HL-60 (cell line): ENCODE measurements around the gene PIGZ.

Experiments used
- DNase-seq, 2 experiments: peaks; one replicate each; pipeline ENCODE4 v3.0.0-alpha.2; 2010 to 2020; ENCODE audit warnings: low read depth in 1 of 2, low spot score in 1 of 2
- H3K27ac ChIP-seq: fragments of 250-450 bp; sonication (Bioruptor Pico); replicated peaks from 2 replicates; pipeline ENCODE4 v1.5.1; 2020; ENCODE audit warnings: mild to moderate bottlenecking, moderate library complexity
- H3K27me3 ChIP-seq: fragments of 250-450 bp; sonication (Bioruptor Pico); 2 replicates; pipeline ENCODE4 v1.5.1; 2021; ENCODE audit warnings: mild to moderate bottlenecking, moderate library complexity; ENCODE audit not compliant: insufficient read depth, poor library complexity, severe bottlenecking
- H3K4me3 ChIP-seq: replicated peaks from 2 replicates; pipeline ENCODE4 v1.5.1; 2011; ENCODE audit warnings: mild to moderate bottlenecking, control low read depth, low read length; ENCODE audit not compliant: insufficient read depth
- GABPA ChIP-seq: IDR thresholded peaks from 2 replicates; pipeline ENCODE4 v1.6.1; 2012; ENCODE audit warnings: low read depth
- POLR2AphosphoS5 ChIP-seq: IDR thresholded peaks from 2 replicates; pipeline ENCODE4 v1.6.1; 2012; ENCODE audit warnings: low read depth
- SPI1 ChIP-seq: IDR thresholded peaks from 2 replicates; pipeline ENCODE4 v1.6.1; 2012; ENCODE audit warnings: low read depth, mild to moderate bottlenecking, borderline replicate concordance
- TF ChIP-seq, protein P1 (sequence below): IDR thresholded peaks from one replicate; pipeline ENCODE4 v1.5.1; 2011; ENCODE audit warnings: low read length, control low read depth, inconsistent platforms; ENCODE audit not compliant: insufficient read depth
- TF ChIP-seq, protein P2 (sequence below): IDR thresholded peaks from 2 replicates; pipeline ENCODE4 v1.6.1; 2012; ENCODE audit warnings: low read depth; ENCODE audit not compliant: insufficient replicate concordance

The PIGZ gene

DNA sequence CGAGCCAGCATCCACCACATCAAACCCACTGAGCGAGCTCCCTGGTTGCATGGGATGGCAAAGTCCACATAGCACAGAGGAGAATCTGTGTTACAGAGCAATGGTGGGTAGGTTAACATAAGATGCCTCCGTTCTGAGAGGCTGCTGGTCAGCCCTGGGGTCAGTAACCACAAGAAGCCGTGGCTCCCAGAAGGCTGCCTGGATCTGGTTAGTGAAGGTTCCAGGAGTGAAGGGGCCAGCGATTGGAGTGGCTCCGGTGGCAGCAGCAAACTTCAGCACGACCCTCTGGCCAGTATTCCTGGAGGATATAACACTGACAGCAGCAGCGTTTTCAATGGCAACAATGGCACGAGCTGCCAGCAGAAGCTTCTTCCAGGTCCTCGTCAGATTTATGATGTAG is 18.4 kb upstream of the PIGZ start:
- TF ChIP-seq, protein P1, sequence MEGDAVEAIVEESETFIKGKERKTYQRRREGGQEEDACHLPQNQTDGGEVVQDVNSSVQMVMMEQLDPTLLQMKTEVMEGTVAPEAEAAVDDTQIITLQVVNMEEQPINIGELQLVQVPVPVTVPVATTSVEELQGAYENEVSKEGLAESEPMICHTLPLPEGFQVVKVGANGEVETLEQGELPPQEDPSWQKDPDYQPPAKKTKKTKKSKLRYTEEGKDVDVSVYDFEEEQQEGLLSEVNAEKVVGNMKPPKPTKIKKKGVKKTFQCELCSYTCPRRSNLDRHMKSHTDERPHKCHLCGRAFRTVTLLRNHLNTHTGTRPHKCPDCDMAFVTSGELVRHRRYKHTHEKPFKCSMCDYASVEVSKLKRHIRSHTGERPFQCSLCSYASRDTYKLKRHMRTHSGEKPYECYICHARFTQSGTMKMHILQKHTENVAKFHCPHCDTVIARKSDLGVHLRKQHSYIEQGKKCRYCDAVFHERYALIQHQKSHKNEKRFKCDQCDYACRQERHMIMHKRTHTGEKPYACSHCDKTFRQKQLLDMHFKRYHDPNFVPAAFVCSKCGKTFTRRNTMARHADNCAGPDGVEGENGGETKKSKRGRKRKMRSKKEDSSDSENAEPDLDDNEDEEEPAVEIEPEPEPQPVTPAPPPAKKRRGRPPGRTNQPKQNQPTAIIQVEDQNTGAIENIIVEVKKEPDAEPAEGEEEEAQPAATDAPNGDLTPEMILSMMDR, result no peak
- no peak overlapping the region for H3K4me3 ChIP-seq
- no peak for DNase-seq

DNA sequence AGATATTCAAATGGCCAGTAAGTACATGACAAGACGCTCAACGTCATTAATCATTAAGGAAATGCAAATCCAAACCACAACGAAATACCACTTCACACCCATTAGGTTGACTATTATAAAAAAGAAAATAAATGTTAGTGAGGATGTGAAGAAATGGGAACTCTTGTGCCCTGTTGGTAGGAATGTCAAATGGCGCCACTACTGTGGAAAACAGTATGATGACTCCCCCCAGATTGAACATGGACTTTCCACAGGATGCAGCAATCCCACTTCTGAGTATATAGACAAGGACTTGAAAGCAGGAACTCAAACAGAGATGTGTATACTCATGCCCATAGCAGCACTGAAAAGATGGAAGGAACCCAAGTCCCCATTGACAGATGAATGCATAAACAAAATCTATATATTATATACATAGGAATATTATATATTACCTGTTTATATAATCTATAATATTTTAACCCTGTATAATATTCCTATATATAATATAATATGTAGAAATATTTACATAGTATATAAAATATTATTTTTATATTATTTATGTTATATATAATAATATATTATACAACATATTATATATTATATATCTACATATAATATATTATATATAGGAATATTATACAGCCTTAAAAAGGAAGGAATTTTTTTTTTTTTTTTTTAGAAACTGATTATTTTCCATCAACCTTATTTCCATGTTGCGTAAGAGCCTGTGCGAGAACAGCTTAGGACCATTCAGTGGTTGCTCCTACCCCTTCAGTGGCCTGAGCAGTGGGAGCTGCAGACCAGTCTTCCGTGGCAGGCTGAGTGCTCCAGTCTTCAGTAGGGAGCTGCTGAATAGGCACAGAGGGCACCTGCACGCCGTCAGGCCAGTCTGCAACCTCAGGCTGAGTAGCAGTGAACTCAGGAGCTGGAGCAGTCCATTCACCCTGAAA is 17.6 kb upstream of the PIGZ start:
- TF ChIP-seq, protein P1, result no peak
- TF ChIP-seq SPI1, result no peak
- Histone ChIP-seq H3K27me3 (no peaks in the 10 kb centered on the region), H3K4me3 (no peak overlapping the region), H3K27ac (no peak overlapping the region)
- no peak for DNase-seq

More for the DNA sequence above, 18.4 kb upstream of the PIGZ start:
- no peak overlapping the region for H3K27ac ChIP-seq
- H3K27me3 ChIP-seq, result no peaks in the 10 kb centered on the region

DNA sequence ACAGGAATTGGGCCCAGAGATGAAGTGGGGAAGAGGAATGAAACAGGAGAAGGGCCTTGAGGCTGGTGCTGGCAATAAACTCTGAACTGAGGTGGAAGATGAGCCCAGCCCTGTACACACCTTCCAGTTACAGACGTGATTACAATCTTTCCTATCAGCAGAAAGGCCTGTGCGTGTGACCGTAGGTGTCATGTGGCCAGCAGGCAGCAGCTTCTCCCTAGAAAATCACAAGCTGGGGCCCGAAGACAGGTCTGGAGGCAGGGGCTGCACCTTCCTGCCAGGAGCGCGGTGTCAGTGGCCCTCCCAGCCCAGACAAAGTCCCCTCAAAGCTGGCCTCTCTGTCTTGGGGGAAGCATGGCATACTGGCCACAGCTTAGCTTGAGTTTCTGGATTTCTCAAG is 16.7 kb upstream of the PIGZ start:
- TF ChIP-seq, protein P1, result no peak
- TF ChIP-seq, protein P2, sequence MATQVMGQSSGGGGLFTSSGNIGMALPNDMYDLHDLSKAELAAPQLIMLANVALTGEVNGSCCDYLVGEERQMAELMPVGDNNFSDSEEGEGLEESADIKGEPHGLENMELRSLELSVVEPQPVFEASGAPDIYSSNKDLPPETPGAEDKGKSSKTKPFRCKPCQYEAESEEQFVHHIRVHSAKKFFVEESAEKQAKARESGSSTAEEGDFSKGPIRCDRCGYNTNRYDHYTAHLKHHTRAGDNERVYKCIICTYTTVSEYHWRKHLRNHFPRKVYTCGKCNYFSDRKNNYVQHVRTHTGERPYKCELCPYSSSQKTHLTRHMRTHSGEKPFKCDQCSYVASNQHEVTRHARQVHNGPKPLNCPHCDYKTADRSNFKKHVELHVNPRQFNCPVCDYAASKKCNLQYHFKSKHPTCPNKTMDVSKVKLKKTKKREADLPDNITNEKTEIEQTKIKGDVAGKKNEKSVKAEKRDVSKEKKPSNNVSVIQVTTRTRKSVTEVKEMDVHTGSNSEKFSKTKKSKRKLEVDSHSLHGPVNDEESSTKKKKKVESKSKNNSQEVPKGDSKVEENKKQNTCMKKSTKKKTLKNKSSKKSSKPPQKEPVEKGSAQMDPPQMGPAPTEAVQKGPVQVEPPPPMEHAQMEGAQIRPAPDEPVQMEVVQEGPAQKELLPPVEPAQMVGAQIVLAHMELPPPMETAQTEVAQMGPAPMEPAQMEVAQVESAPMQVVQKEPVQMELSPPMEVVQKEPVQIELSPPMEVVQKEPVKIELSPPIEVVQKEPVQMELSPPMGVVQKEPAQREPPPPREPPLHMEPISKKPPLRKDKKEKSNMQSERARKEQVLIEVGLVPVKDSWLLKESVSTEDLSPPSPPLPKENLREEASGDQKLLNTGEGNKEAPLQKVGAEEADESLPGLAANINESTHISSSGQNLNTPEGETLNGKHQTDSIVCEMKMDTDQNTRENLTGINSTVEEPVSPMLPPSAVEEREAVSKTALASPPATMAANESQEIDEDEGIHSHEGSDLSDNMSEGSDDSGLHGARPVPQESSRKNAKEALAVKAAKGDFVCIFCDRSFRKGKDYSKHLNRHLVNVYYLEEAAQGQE, result no peak
- no peak for TF ChIP-seq POLR2AphosphoS5
- TF ChIP-seq SPI1, result no peak
- no peak for TF ChIP-seq GABPA
- no peak for DNase-seq

DNA sequence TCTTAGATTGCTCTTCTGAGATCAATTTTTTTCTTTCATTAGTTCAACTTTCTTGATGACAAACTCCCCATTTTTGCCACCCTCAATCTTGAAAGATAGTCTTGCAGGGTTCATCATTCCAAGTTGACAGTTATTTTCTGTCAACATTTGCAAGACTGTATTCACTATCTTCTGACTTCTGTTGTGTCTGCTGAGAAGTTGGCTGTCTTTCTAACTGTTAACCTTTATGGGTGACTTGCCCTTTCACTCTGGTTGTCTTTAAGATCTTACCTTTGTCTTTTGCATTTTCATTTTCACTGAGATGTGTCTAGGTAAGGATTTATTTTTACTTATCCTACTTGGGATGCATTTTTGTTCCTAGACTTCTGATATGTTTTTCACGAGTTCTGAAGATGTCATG is 14.6 kb upstream of the PIGZ start:
- TF ChIP-seq SPI1, result no peak
- TF ChIP-seq, protein P2, result no peak
- TF ChIP-seq GABPA, result no peak
- TF ChIP-seq, protein P1, result no peak
- TF ChIP-seq POLR2AphosphoS5, result no peak

More for the DNA sequence above, 16.7 kb upstream of the PIGZ start:
- H3K27ac ChIP-seq, result no peak overlapping the region
- H3K4me3 ChIP-seq, result no peak overlapping the region
- no peaks in the 10 kb centered on the region for H3K27me3 ChIP-seq

More for the DNA sequence above, 14.6 kb upstream of the PIGZ start:
- Histone ChIP-seq H3K4me3 (no peak overlapping the region), H3K27me3 (no peaks in the 10 kb centered on the region), H3K27ac (no peak overlapping the region)
- no peak for DNase-seq
